AG04450 (cell line): ENCODE data around the gene KLHL29. TPM values are rescaled to one million over a fixed set of nuclear protein-coding genes. Genes with fewer than 3 reads are reported as not detected.

Source experiments
- CTCF ChIA-PET: fragments of 300-600, 350-600 bp; formaldehyde crosslinking; extraction: SDS; loops from one replicate; lab custom pipeline; 2022; ENCODE audit warnings: antibody characterized with exemption, inconsistent platforms; lab: Charles Lee
- POLR2A ChIA-PET: fragments of 350-600 bp; formaldehyde crosslinking; extraction: SDS; loops from one replicate; lab custom pipeline; 2021; ENCODE audit warnings: antibody characterized with exemption, inconsistent platforms; lab: Yijun Ruan, JAX
- DNase-seq: peaks from one replicate; pipeline ENCODE4 v3.0.0-alpha.2; 2011; ENCODE audit warnings: low read depth, low spot score
- H3K27ac ChIP-seq: one replicate; pipeline ENCODE4 v1.5.1; 2012; ENCODE audit warnings: low read depth, low read length, control low read depth
- H3K27me3 ChIP-seq: one replicate; pipeline ENCODE4 v1.6.0; 2012; ENCODE audit warnings: low read length; ENCODE audit not compliant: control insufficient read depth, insufficient read depth
- H3K4me3 ChIP-seq: 2 replicates; pipeline ENCODE4 v1.5.1; 2011; ENCODE audit warnings: mild to moderate bottlenecking, low read depth, low read length, control low read depth
- H3K9me3 ChIP-seq: 2 replicates; pipeline ENCODE4 v1.5.1; 2012; ENCODE audit warnings: low read length; ENCODE audit not compliant: control insufficient read depth, insufficient read depth
- CTCF ChIP-seq: IDR thresholded peaks from 2 replicates; pipeline ENCODE4 v1.5.1; 2011; ENCODE audit warnings: low read depth, low read length, control low read depth, inconsistent platforms
- polyA plus RNA-seq: library from polyadenylated mRNA; depleted of rRNA; stranded (reverse); fragments of >200 nt; gene quantifications from 2 replicates; pipeline ENCODE4 v1.2.3, GENCODE V29; 2011

KLHL29 gene
- polyA plus RNA-seq, 1 experiment = 3.6 TPM

GRCh38 chr2:23543728-23544127 is 158.7 kb downstream of the KLHL29 start:
- ChIA-PET CTCF (no interaction called here), POLR2A (no interaction called here)
- H3K9me3 ChIP-seq = no peaks in the 10 kb centered on the region; the same call in 1 of the 2 replicates
- H3K4me3 ChIP-seq = no peak overlapping the region
- no peak for TF ChIP-seq CTCF
- no peak for DNase-seq
- H3K27me3 ChIP-seq = peaks cover 2% of the 10 kb centered on the region
- H3K27ac ChIP-seq = no peak overlapping the region

- ChIA-PET POLR2A (no interaction called here), CTCF (no interaction called here)
- no peak overlapping the region for H3K27ac ChIP-seq
- no peaks in the 10 kb centered on the region; the same call in 1 of the 2 replicates for H3K9me3 ChIP-seq
- no peak overlapping the region for H3K4me3 ChIP-seq
- no peak for TF ChIP-seq CTCF
- peaks cover 2% of the 10 kb centered on the region for H3K27me3 ChIP-seq
- DNase-seq = no peak
These were observed 159.8 kb downstream of the KLHL29 start for GRCh38 chr2:23544589-23545295.

GRCh38 chr2:23545396-23545795 is 160.4 kb downstream of the KLHL29 start:
- 0 out of 2 replicates have a peak, but pooled peaks have one; percentile 26 for TF ChIP-seq CTCF
- H3K9me3 ChIP-seq = no peaks in the 10 kb centered on the region; the same call in 1 of the 2 replicates
- DNase-seq = no peak
- ChIA-PET POLR2A (no interaction called here), CTCF (no interaction called here)
- H3K27ac ChIP-seq = peak overlapping the region; percentile 21
- peaks cover 2% of the 10 kb centered on the region for H3K27me3 ChIP-seq
- no peak overlapping the region for H3K4me3 ChIP-seq

GRCh38 chr2:23545811-23546210 is 160.8 kb downstream of the KLHL29 start:
- ChIA-PET CTCF (interaction anchor here (0.6 kb wide), 1 partner anchor 76 kb away, joined by 4 read pairs; no protein-coding TSS in a partner anchor), POLR2A (no interaction called here)
- Histone ChIP-seq H3K9me3 (no peaks in the 10 kb centered on the region; the same call in 1 of the 2 replicates), H3K27ac (peak overlapping the region; percentile 21), H3K4me3 (no peak overlapping the region), H3K27me3 (no peaks in the 10 kb centered on the region)
- TF ChIP-seq CTCF = no peak
- DNase-seq = no peak

GRCh38 chr2:23546913-23547312 is 161.9 kb downstream of the KLHL29 start:
- ChIA-PET CTCF (no interaction called here), POLR2A (no interaction called here)
- DNase-seq = no peak
- H3K27me3 ChIP-seq = no peaks in the 10 kb centered on the region
- TF ChIP-seq CTCF = no peak
- H3K9me3 ChIP-seq = no peaks in the 10 kb centered on the region; the same call in 1 of the 2 replicates
- no peak overlapping the region for H3K4me3 ChIP-seq
- H3K27ac ChIP-seq = no peak overlapping the region
